AG04449 (cell line): ENCODE results near the gene MRPS9.
A peak's percentile ranks its signal among the peaks of the same experiment; 100 is the strongest.

Experiments used
- CTCF ChIA-PET: fragments of 350-600 bp; formaldehyde crosslinking; extraction: SDS; loops from one replicate; lab custom pipeline; 2021; ENCODE audit warnings: antibody characterized with exemption; lab: Yijun Ruan, JAX
- POLR2A ChIA-PET: fragments of 400-600, 350-600 bp; formaldehyde crosslinking; extraction: SDS; loops from one replicate; lab custom pipeline; 2020; ENCODE audit warnings: antibody characterized with exemption, inconsistent platforms; lab: Yijun Ruan, JAX
- DNase-seq: peaks from one replicate; pipeline ENCODE4 v3.0.0-alpha.2; 2010; ENCODE audit warnings: low read depth, low spot score
- H3K4me3 ChIP-seq: 2 replicates; pipeline ENCODE4 v1.5.1; 2011; ENCODE audit warnings: low read depth, mild to moderate bottlenecking, control low read depth, low read length
- CTCF ChIP-seq: IDR thresholded peaks from one replicate; pipeline ENCODE4 v1.5.1; 2011; ENCODE audit warnings: mild to moderate bottlenecking, moderate library complexity, low read length, control low read depth, inconsistent platforms; ENCODE audit not compliant: insufficient read depth; ENCODE audit errors: missing control alignments

The MRPS9 gene

GRCh38 chr2:105141099-105141614 is 103.3 kb downstream of the MRPS9 start:
- TF ChIP-seq CTCF, result no peak
- ChIA-PET CTCF (no interaction called here), POLR2A (no interaction called here)
- no peak for DNase-seq
- no peak overlapping the region for H3K4me3 ChIP-seq

GRCh38 chr2:105142239-105142638 is 104.4 kb downstream of the MRPS9 start:
- DNase-seq, result no peak
- TF ChIP-seq CTCF, result no peak
- ChIA-PET POLR2A (no interaction called here), CTCF (interaction anchor here (1.4 to 1.9 kb wide), 2 partner anchors 94 to 97 kb away, joined by 3 to 4 read pairs; no protein-coding TSS in a partner anchor)
- H3K4me3 ChIP-seq, result no peak overlapping the region

GRCh38 chr2:105143094-105143466 is 105.2 kb downstream of the MRPS9 start:
- DNase-seq, result no peak
- ChIA-PET POLR2A (no interaction called here), CTCF (interaction anchor here (1.0 to 1.9 kb wide), 3 partner anchors 8 to 96 kb away, joined by 3 to 4 read pairs (median 3); no protein-coding TSS in a partner anchor)
- H3K4me3 ChIP-seq, result no peak overlapping the region; the same call in 1 of the 2 replicates
- TF ChIP-seq CTCF, result no peak

GRCh38 chr2:105143467-105144151 is 105.7 kb downstream of the MRPS9 start:
- TF ChIP-seq CTCF, result no peak
- CTCF ChIA-PET, result interaction anchor here (1.0 to 1.9 kb wide), 2 partner anchors 8 to 95 kb away, joined by 3 to 4 read pairs; no protein-coding TSS in a partner anchor
- POLR2A ChIA-PET, result no interaction called here
- peak overlapping the region; percentile 34 for H3K4me3 ChIP-seq
- no peak for DNase-seq

GRCh38 chr2:105144152-105144940 is 106.5 kb downstream of the MRPS9 start:
- POLR2A ChIA-PET, result no interaction called here
- no peak for TF ChIP-seq CTCF
- H3K4me3 ChIP-seq, result peak overlapping the region; percentile 18
- CTCF ChIA-PET, result no interaction called here
- no peak for DNase-seq

GRCh38 chr2:105144941-105145300 is 107.1 kb downstream of the MRPS9 start:
- TF ChIP-seq CTCF, result no peak
- CTCF ChIA-PET, result no interaction called here
- DNase-seq, result no peak
- no peak overlapping the region for H3K4me3 ChIP-seq
- POLR2A ChIA-PET, result no interaction called here
